Measurements from ENCODE around the gene SSBP3.

Gene SSBP3

GRCh38 chr1:54376430-54377039 lies 29.7 kb downstream of the SSBP3 start:
- Histone ChIP-seq H3K4me2 (ENCODE audit: low read depth, low read length, poor library complexity, severe bottlenecking) (no peak overlapping the region), H3K27ac (ENCODE audit: low read depth, low read length) (no peak overlapping the region), H2AFZ (ENCODE audit: low read depth, low read length, severe bottlenecking) (no peak overlapping the region), H3K9ac (ENCODE audit: low read length) (no peak overlapping the region), H3K27me3 (ENCODE audit: low read length) (no peaks in the 10 kb centered on the region), H3K36me3 (ENCODE audit: low read length) (no peaks in the 10 kb centered on the region), H3K9me3 (ENCODE audit: insufficient read depth, low read length) (no peaks in the 10 kb centered on the region), H3K79me2 (ENCODE audit: insufficient read depth, low read length) (no peaks in the 10 kb centered on the region), H3K4me3 (ENCODE audit: insufficient read depth, low read length, poor library complexity, severe bottlenecking) (no peak overlapping the region), H3K9me2 (replicated peaks; ENCODE audit: insufficient read depth, low read length) (no peaks in the 10 kb centered on the region), H4K20me1 (ENCODE audit: low read depth, low read length) (no peaks in the 10 kb centered on the region), H3F3A (ENCODE audit: insufficient read depth) (no peaks in the 10 kb centered on the region)
- TF ChIP-seq EZH2phosphoT487 (conservative IDR thresholded peaks at IDR 0.05; ENCODE audit: low read length) (no peak), CTCF (IDR thresholded peaks at IDR 0.05; ENCODE audit: insufficient read depth, low read length, poor library complexity, severe bottlenecking) (no peak)

- H3K4me3 ChIP-seq (ENCODE audit: insufficient read depth, low read length, poor library complexity, severe bottlenecking), result no peak overlapping the region
- no peaks in the 10 kb centered on the region for H3K79me2 ChIP-seq (ENCODE audit: insufficient read depth, low read length)
- H3K27ac ChIP-seq (ENCODE audit: low read depth, low read length), result no peak overlapping the region
- TF ChIP-seq EZH2phosphoT487 (conservative IDR thresholded peaks at IDR 0.05; ENCODE audit: low read length), result no peak
- TF ChIP-seq CTCF (IDR thresholded peaks at IDR 0.05; ENCODE audit: insufficient read depth, low read length, poor library complexity, severe bottlenecking), result no peak
- no peaks in the 10 kb centered on the region for H3K9me2 ChIP-seq (replicated peaks; ENCODE audit: insufficient read depth, low read length)
- H2AFZ ChIP-seq (ENCODE audit: low read depth, low read length, severe bottlenecking), result no peak overlapping the region
- no peaks in the 10 kb centered on the region for H4K20me1 ChIP-seq (ENCODE audit: low read depth, low read length)
- no peaks in the 10 kb centered on the region for H3K27me3 ChIP-seq (ENCODE audit: low read length)
- no peak overlapping the region for H3K9ac ChIP-seq (ENCODE audit: low read length)
- H3K36me3 ChIP-seq (ENCODE audit: low read length), result no peaks in the 10 kb centered on the region
- H3F3A ChIP-seq (ENCODE audit: insufficient read depth), result no peaks in the 10 kb centered on the region
- no peaks in the 10 kb centered on the region for H3K9me3 ChIP-seq (ENCODE audit: insufficient read depth, low read length)
- no peak overlapping the region for H3K4me2 ChIP-seq (ENCODE audit: low read depth, low read length, poor library complexity, severe bottlenecking)
Observed at GRCh38 chr1:54375712-54376429, 30.3 kb downstream of the SSBP3 start.

- no peaks in the 10 kb centered on the region for H3K9me2 ChIP-seq (replicated peaks; ENCODE audit: insufficient read depth, low read length)
- H3K9ac ChIP-seq (ENCODE audit: low read length), result no peak overlapping the region
- no peaks in the 10 kb centered on the region for H3K27me3 ChIP-seq (ENCODE audit: low read length)
- H3K36me3 ChIP-seq (ENCODE audit: low read length), result no peaks in the 10 kb centered on the region
- H2AFZ ChIP-seq (ENCODE audit: low read depth, low read length, severe bottlenecking), result no peak overlapping the region
- H3K9me3 ChIP-seq (ENCODE audit: insufficient read depth, low read length), result no peaks in the 10 kb centered on the region
- no peaks in the 10 kb centered on the region for H4K20me1 ChIP-seq (ENCODE audit: low read depth, low read length)
- H3K4me3 ChIP-seq (ENCODE audit: insufficient read depth, low read length, poor library complexity, severe bottlenecking), result no peak overlapping the region
- no peak overlapping the region for H3K4me2 ChIP-seq (ENCODE audit: low read depth, low read length, poor library complexity, severe bottlenecking)
- no peaks in the 10 kb centered on the region for H3K79me2 ChIP-seq (ENCODE audit: insufficient read depth, low read length)
- no peak for TF ChIP-seq EZH2phosphoT487 (conservative IDR thresholded peaks at IDR 0.05; ENCODE audit: low read length)
- no peak for TF ChIP-seq CTCF (IDR thresholded peaks at IDR 0.05; ENCODE audit: insufficient read depth, low read length, poor library complexity, severe bottlenecking)
- no peak overlapping the region for H3K27ac ChIP-seq (ENCODE audit: low read depth, low read length)
- H3F3A ChIP-seq (ENCODE audit: insufficient read depth), result no peaks in the 10 kb centered on the region
Observed at GRCh38 chr1:54375298-54375697, 30.9 kb downstream of the SSBP3 start.
